Measurements from ENCODE around the gene FOXK1.

Gene FOXK1

DNA sequence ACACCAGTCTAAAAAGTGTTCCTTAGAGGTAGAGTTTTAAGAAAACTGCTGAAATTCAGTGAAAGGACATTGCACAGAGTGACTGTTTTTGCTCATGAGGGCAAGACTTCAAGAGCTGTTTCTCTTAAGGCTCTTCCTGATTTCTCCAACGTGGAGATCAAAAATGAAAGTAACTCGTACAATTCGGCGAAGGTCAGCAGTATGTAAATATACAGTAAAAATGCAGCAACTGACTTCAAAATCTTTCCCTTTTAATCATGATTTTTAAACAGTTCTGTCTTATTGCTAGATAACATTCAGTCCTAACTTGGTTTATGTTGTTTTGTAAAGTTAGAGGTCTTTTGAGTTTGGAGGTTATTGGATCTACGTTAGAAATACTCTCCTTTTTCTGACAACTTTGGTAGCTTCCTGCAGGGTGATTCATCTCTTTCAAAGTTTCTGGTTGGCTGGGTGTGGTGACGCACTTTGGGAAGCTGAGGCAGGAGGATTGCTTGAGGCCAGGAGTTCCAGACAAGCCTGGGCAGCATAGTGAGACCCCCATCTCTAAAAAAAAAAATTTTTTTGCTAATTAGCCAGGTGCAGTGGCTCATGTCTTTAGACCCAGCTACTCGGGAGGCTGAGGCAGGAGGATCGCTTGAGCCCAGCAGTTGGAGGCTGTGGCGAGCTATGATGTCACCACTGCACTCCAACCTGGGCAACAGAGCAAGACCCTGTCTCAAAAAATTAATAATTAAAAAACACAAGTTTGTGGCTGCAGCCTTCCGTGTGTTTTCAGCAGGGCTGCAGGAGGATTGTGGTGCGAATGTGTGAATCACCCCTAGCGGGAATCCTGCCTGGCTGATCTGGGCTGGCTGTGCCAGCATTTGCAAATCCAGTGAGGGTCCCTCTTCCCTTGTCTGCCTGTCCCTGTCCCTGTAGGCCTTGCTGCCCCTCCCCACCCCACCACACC lies 64.2 kb downstream of the FOXK1 start:
- ChIA-PET POLR2A (ENCODE audit: low non-redundant PET) (no interaction called here), CTCF (interaction anchor here (0.7 kb wide), 1 partner anchor 97 kb away, joined by 8 read pairs; no protein-coding TSS in a partner anchor)
- peak; percentile 49 for DNase-seq (ENCODE audit: low spot score)
- H3K27ac ChIP-seq: peak overlapping the region; percentile 96
- TF ChIP-seq, protein P1, sequence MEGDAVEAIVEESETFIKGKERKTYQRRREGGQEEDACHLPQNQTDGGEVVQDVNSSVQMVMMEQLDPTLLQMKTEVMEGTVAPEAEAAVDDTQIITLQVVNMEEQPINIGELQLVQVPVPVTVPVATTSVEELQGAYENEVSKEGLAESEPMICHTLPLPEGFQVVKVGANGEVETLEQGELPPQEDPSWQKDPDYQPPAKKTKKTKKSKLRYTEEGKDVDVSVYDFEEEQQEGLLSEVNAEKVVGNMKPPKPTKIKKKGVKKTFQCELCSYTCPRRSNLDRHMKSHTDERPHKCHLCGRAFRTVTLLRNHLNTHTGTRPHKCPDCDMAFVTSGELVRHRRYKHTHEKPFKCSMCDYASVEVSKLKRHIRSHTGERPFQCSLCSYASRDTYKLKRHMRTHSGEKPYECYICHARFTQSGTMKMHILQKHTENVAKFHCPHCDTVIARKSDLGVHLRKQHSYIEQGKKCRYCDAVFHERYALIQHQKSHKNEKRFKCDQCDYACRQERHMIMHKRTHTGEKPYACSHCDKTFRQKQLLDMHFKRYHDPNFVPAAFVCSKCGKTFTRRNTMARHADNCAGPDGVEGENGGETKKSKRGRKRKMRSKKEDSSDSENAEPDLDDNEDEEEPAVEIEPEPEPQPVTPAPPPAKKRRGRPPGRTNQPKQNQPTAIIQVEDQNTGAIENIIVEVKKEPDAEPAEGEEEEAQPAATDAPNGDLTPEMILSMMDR (conservative IDR thresholded peaks at IDR 0.05; ENCODE audit: low read depth): no peak

DNA sequence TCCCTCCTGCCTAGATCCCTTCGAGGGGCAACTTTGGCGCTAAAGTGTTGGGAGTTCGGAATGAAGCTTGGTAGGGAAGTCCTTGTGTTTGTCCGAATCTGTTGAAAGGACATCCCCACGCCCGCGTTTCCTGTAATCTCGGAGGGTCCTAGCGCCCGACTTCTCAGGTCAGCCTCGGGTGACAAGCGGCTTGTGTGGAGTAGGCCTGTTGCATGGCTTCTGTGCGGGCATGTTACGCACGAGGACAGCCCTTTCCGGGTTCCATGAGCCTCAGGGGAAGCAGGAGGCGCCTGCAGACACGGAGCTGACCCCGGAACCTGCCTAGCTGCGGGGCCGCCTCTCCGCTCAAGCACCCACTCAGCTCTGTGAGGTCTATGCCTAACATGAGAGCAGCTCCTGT lies 64.9 kb downstream of the FOXK1 start:
- CTCF ChIA-PET: interaction anchor here (0.6 kb wide), 1 partner anchor 140 kb away, joined by 4 read pairs; no protein-coding TSS in a partner anchor
- TF ChIP-seq, protein P1 (conservative IDR thresholded peaks at IDR 0.05; ENCODE audit: low read depth): no peak

DNA sequence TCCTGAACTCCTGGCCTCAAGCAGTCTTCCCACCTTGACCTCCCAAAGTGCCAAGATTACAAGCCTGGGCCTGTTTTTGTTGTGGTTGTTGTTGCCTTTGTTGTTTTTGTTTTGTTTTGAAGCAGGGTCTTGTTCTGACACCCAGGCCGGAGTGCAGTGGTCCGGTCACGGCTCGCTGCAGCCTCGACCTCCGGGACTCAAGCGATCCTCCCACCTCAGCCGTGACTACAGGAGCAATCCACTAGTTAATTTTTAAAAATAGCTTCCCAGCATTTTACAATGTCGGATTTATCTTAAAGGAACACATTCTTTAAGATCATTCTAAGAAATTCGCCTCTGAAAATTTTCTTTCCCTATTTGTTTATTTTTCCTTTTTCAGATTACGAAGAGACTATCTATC lies 65.7 kb downstream of the FOXK1 start:
- ChIA-PET CTCF (no interaction called here), POLR2A (ENCODE audit: low non-redundant PET) (no interaction called here)
- TF ChIP-seq, protein P1 (conservative IDR thresholded peaks at IDR 0.05; ENCODE audit: low read depth): no peak
- no peak for DNase-seq (ENCODE audit: low spot score)
- peak overlapping the region; percentile 96 for H3K27ac ChIP-seq

More for the DNA sequence above, 64.9 kb downstream of the FOXK1 start:
- peak overlapping the region; percentile 96 for H3K27ac ChIP-seq
- DNase-seq (ENCODE audit: low spot score): no peak
- POLR2A ChIA-PET (ENCODE audit: low non-redundant PET): no interaction called here

DNA sequence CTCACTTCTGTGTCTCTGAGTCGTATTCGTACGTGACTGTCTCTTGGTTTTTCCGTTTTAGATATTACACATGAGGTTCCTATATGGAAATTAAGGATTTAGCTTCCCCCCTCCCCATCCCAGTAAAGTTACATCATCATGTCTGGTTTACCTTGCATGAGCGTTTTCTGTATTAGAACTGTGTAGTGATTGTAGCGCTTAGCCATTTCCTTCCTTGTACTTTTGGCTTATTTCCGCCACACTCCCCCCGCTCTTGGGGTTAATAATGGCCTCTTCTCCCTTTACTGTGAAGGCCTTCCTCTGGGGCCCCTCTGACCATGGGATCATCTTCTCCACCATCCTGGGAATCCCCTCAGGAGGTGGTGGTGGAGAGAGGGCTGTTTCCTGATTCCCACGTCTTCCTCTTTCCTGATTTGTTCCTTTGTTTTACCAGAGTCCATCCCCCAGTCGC lies 66.2 kb downstream of the FOXK1 start:
- no peak for DNase-seq (ENCODE audit: low spot score)
- ChIA-PET CTCF (no interaction called here), POLR2A (ENCODE audit: low non-redundant PET) (no interaction called here)
- peak overlapping the region; percentile 30 for H3K27ac ChIP-seq
- TF ChIP-seq, protein P1 (conservative IDR thresholded peaks at IDR 0.05; ENCODE audit: low read depth): no peak

DNA sequence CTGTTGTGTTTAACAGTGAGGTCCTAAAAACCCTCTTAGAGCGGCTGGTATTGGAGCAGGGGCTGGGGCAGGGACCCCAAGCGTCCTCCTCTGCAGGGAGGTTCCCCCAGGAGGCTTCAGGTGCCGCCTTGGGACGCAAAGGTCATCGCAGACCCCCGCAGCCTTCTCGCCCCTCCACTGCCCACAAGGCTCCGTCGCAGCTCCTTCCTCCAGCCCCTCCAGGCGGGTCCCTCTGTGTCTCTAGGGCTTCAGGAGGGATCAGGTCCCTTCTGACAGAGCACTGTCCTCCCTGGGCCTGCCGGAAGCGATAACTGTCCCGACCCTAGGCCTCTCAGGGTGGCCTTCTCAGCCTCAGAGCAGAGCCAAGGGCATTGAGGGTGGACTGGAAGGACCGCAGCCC lies 67.3 kb downstream of the FOXK1 start:
- TF ChIP-seq, protein P1 (conservative IDR thresholded peaks at IDR 0.05; ENCODE audit: low read depth): no peak
- DNase-seq (ENCODE audit: low spot score): no peak
- H3K27ac ChIP-seq: peak overlapping the region; percentile 30
- POLR2A ChIA-PET (ENCODE audit: low non-redundant PET): no interaction called here
- CTCF ChIA-PET: no interaction called here

DNA sequence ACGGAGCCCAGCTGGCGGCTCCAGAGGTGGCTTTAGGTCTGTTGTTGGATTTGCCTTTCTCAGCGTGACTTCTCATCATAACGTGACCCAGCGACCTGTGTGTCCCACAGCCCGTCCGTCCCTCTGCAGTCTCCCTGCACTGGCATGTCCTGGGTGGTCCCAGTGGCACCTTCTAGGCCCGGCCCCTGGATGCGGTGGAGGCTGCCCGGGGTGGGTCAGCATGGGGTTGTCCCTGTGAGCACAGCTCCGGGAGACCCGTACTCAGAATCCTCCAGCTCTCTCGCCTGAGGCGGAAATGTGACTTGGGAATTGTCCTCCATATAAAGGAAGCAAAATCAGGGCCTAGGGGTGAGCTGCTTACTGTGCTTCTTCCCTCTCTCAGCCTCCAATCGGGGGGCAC lies 67.7 kb downstream of the FOXK1 start:
- ChIA-PET POLR2A (ENCODE audit: low non-redundant PET) (no interaction called here), CTCF (interaction anchor here (0.7 kb wide), 1 partner anchor 67 kb away, joined by 4 read pairs; no protein-coding TSS in a partner anchor)
- TF ChIP-seq, protein P1 (conservative IDR thresholded peaks at IDR 0.05; ENCODE audit: low read depth): no peak
- DNase-seq (ENCODE audit: low spot score): no peak
- peak overlapping the region; percentile 30 for H3K27ac ChIP-seq

Data from RWPE1 (cell line).